Loucy (cell line): ENCODE measurements around the gene TSSC4.

Source experiments
- H2AFZ ChIP-seq: fragments of 200-600 bp; sonication (generic); 2 replicates; pipeline ENCODE4 v1.6.0; 2016; ENCODE audit warnings: antibody characterized with exemption, mild to moderate bottlenecking, low read length, moderate library complexity
- H3F3A ChIP-seq: fragments of 200-600 bp; 2 replicates; pipeline ENCODE4 v1.6.0; 2016; ENCODE audit warnings: antibody characterized with exemption, low read depth, mild to moderate bottlenecking
- H3K27me3 ChIP-seq: fragments of 200-600 bp; sonication (generic); 2 replicates; pipeline ENCODE4 v1.6.1; 2014; ENCODE audit warnings: low read length, mild to moderate bottlenecking; ENCODE audit not compliant: insufficient read depth, poor library complexity, severe bottlenecking
- H3K36me3 ChIP-seq: fragments of 200-600 bp; sonication (generic); 2 replicates; pipeline ENCODE4 v1.6.1; 2016; ENCODE audit warnings: low read length; ENCODE audit not compliant: insufficient read depth
- H3K4me1 ChIP-seq: fragments of 200-600 bp; sonication (generic); 2 replicates; pipeline ENCODE4 v1.5.1; 2014; ENCODE audit warnings: low read length, mild to moderate bottlenecking; ENCODE audit not compliant: insufficient read depth, poor library complexity, severe bottlenecking
- H3K4me2 ChIP-seq: fragments of 200-600 bp; sonication (generic); 2 replicates; pipeline ENCODE4 v1.6.0; 2014; ENCODE audit warnings: antibody characterized with exemption, low read length, low read depth, mild to moderate bottlenecking; ENCODE audit not compliant: poor library complexity, severe bottlenecking
- H3K4me3 ChIP-seq: fragments of 200-600 bp; sonication (generic); 2 replicates; pipeline ENCODE4 v1.5.1; 2014; ENCODE audit warnings: low read length, mild to moderate bottlenecking, mixed read lengths; ENCODE audit not compliant: poor library complexity, severe bottlenecking
- H3K79me2 ChIP-seq: fragments of 200-600 bp; sonication (generic); 2 replicates; pipeline ENCODE4 v1.6.1; 2014; ENCODE audit warnings: low read length; ENCODE audit not compliant: insufficient read depth
- H3K9ac ChIP-seq: fragments of 200-600 bp; sonication (generic); 2 replicates; pipeline ENCODE4 v1.6.0; 2014; ENCODE audit warnings: mild to moderate bottlenecking, low read depth, low read length, moderate library complexity; ENCODE audit not compliant: poor library complexity, severe bottlenecking
- H3K9me2 ChIP-seq: fragments of 200-600 bp; sonication (generic); replicated peaks from 2 replicates; pipeline ENCODE4 v1.6.1; 2016; ENCODE audit warnings: low read depth, low read length, mixed read lengths
- H3K9me3 ChIP-seq: fragments of 200-600 bp; sonication (generic); 2 replicates; pipeline ENCODE4 v1.6.1; 2014; ENCODE audit warnings: mild to moderate bottlenecking, antibody characterized with exemption, low read length, low read depth; ENCODE audit not compliant: insufficient read depth
- H4K20me1 ChIP-seq: fragments of 200-600 bp; sonication (generic); 2 replicates; pipeline ENCODE4 v1.6.0; 2014; ENCODE audit warnings: antibody characterized with exemption, low read length, mild to moderate bottlenecking; ENCODE audit not compliant: insufficient read depth, poor library complexity, severe bottlenecking
- CTCF ChIP-seq: fragments of 200-600 bp; sonication (generic); conservative IDR thresholded peaks from 2 replicates; pipeline ENCODE4 v1.5.1; 2014; ENCODE audit warnings: mild to moderate bottlenecking, antibody characterized with exemption, low read length
- EZH2phosphoT487 ChIP-seq: fragments of 200-600 bp; IDR thresholded peaks from 2 replicates; pipeline ENCODE4 v1.6.1; 2018; ENCODE audit warnings: antibody characterized with exemption, mild to moderate bottlenecking, moderate library complexity, borderline replicate concordance

The TSSC4 gene

DNA sequence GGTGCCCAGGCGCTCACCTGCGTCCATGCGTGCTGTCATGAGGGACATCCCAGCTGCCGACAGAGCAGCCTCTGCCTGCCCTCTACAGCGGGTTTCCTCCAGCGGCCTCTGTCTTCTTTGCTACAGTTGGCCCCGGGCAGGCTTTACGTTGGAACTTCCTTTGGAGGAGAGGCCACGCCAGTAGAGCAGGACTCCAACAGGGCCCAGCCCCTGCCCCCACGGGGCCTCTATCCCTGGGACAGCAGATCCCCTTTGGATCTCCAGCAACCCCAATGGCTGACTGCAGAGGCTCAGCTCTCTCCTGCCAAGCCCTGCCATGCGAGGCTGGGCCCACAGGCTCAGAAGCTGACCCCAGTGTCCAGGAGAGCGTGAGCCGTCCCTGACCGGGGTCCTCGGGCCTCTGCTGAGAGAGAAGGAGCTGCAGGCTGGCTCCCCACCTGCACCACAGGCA is 31.6 kb downstream of the TSSC4 start:
- H3K79me2 ChIP-seq = no peaks in the 10 kb centered on the region
- H3K4me3 ChIP-seq = no peak overlapping the region
- no peak overlapping the region for H3K9ac ChIP-seq
- no peaks in the 10 kb centered on the region for H3K4me1 ChIP-seq
- no peaks in the 10 kb centered on the region for H3K27me3 ChIP-seq
- no peaks in the 10 kb centered on the region for H3F3A ChIP-seq
- no peaks in the 10 kb centered on the region for H3K9me2 ChIP-seq
- no peak overlapping the region for H2AFZ ChIP-seq
- no peaks in the 10 kb centered on the region for H3K9me3 ChIP-seq
- no peak for TF ChIP-seq EZH2phosphoT487
- no peak for TF ChIP-seq CTCF
- no peaks in the 10 kb centered on the region for H4K20me1 ChIP-seq
- H3K4me2 ChIP-seq = no peak overlapping the region
- no peaks in the 10 kb centered on the region for H3K36me3 ChIP-seq

DNA sequence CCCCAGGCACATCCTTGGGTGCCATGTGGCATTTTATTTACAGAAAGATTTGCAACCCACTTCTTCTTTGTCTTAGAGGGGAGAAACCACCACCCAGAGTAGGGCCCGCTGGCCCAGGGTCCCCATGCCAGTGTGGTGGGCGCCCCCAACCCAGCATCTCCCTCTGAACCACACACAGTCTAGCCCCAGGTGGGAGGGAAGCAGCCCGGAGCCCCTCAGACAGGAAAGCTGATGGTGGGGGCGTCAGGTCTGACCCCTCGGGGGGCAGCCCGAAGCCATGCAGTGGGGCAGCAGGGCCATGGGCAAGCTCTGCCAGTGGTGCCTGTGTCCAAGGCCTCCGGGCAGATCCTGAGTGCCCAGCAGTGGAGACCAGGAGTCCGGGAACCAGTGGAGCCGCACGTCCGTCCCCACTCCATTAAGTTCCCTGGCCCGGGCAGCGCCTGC is 32.1 kb downstream of the TSSC4 start:
- H4K20me1 ChIP-seq = no peaks in the 10 kb centered on the region
- no peak overlapping the region for H3K4me2 ChIP-seq
- H3K79me2 ChIP-seq = no peaks in the 10 kb centered on the region
- H3K4me1 ChIP-seq = no peaks in the 10 kb centered on the region
- no peak overlapping the region for H3K9ac ChIP-seq
- no peaks in the 10 kb centered on the region for H3K9me2 ChIP-seq
- H2AFZ ChIP-seq = no peak overlapping the region
- H3K9me3 ChIP-seq = no peaks in the 10 kb centered on the region
- H3K4me3 ChIP-seq = no peak overlapping the region
- TF ChIP-seq EZH2phosphoT487 (no peak), CTCF (no peak)
- no peaks in the 10 kb centered on the region for H3K36me3 ChIP-seq
- no peaks in the 10 kb centered on the region for H3F3A ChIP-seq
- no peaks in the 10 kb centered on the region for H3K27me3 ChIP-seq

- Histone ChIP-seq H3K9me3 (no peaks in the 10 kb centered on the region), H3K4me1 (no peaks in the 10 kb centered on the region), H3K9ac (no peak overlapping the region), H3K4me2 (no peak overlapping the region), H3F3A (no peaks in the 10 kb centered on the region), H2AFZ (no peak overlapping the region), H3K79me2 (no peaks in the 10 kb centered on the region), H3K9me2 (no peaks in the 10 kb centered on the region), H3K36me3 (no peaks in the 10 kb centered on the region), H3K27me3 (no peaks in the 10 kb centered on the region), H3K4me3 (no peak overlapping the region), H4K20me1 (no peaks in the 10 kb centered on the region)
- TF ChIP-seq EZH2phosphoT487 (no peak), CTCF (no peak)
Measured at GRCh38 chr11:2433106-2433925, 32.8 kb downstream of the TSSC4 start.
